ENCODE data around the gene ZNF576. TPM values are rescaled to one million over a fixed set of nuclear protein-coding genes. Genes with fewer than 3 reads are reported as not detected.
"Not testable (repeated sequence)": the region's sequence is repeated elsewhere in the genome, so short reads cannot be mapped to it uniquely, and the experiment has no call there.

ZNF576 gene
- total and polyA plus RNA-seq, 2 donors (not counting 3 experiments of a cell fraction or from before 2014, with no cell fraction given), result 19.5 to 27.7 TPM

GRCh38 chr19:43599635-43600295 lies 3.4 kb downstream of the ZNF576 start:
- no peak for FAIRE-seq
- dilution Hi-C loops (cut with MboI; ENCODE audit: extremely low pct_ligation_motif_present, low sequenced_read_pairs), result no loop called here

GRCh38 chr19:43600326-43600725 lies 3.9 kb downstream of the ZNF576 start:
- H4K20me1 ChIP-seq (replicated peaks; ENCODE audit: control insufficient read depth, extremely low read depth, insufficient read depth, low read length); H3K9me3 ChIP-seq (replicated peaks; ENCODE audit: control insufficient read depth, insufficient read depth, low read length); H3K27ac ChIP-seq (ENCODE audit: insufficient read depth, low read depth, low read length); DNase-seq (ENCODE audit: low read depth, low spot score); H3K4me3 ChIP-seq (replicated peaks in 1 of 3; ENCODE audit: insufficient read depth in 1 of 3, low read depth in 1 of 3, low read length in 3 of 3); intact Hi-C loops (cut with micrococcal nuclease); H3K27me3 ChIP-seq (ENCODE audit: control insufficient read depth in 2 of 2, insufficient read depth in 2 of 2, low read length in 2 of 2); POLR2A ChIA-PET; H2AFZ ChIP-seq (ENCODE audit: low read depth, low read length); FAIRE-seq; BruUV-seq (replicated peaks); H3K9ac ChIP-seq (replicated peaks; ENCODE audit: extremely low read depth, insufficient read depth, low read length); dilution Hi-C loops (cut with MboI; ENCODE audit: extremely low pct_ligation_motif_present, low sequenced_read_pairs); H3K9me1 ChIP-seq (replicated peaks; ENCODE audit: control insufficient read depth, extremely low read depth, insufficient read depth, low read length); H3K4me2 ChIP-seq (ENCODE audit: insufficient read depth, low read length); H3K36me3 ChIP-seq (ENCODE audit: control insufficient read depth in 2 of 2, extremely low read depth in 1 of 2, insufficient read depth in 2 of 2, low read length in 2 of 2): not testable (repeated sequence)
- CTCF ChIA-PET, result interaction anchor here (1.2 to 1.7 kb wide), 3 partner anchors 62 to 209 kb away, joined by 3 to 5 read pairs (median 4); no protein-coding TSS in a partner anchor
- H3K79me2 ChIP-seq (ENCODE audit: control insufficient read depth, insufficient read depth, low read length), result peaks cover 22% of the 10 kb centered on the region
- peaks cover 19% of the 10 kb centered on the region for H3K4me1 ChIP-seq (ENCODE audit: control insufficient read depth, extremely low read depth, insufficient read depth, low read length)

More at GRCh38 chr19:43599635-43600295, 3.4 kb downstream of the ZNF576 start:
- Histone ChIP-seq H3K9ac (replicated peaks; ENCODE audit: extremely low read depth, insufficient read depth, low read length) (no peak overlapping the region), H3K9me1 (replicated peaks; ENCODE audit: control insufficient read depth, extremely low read depth, insufficient read depth, low read length) (no peaks in the 10 kb centered on the region), H3K4me1 (ENCODE audit: control insufficient read depth, extremely low read depth, insufficient read depth, low read length) (peaks cover 19% of the 10 kb centered on the region), H3K4me3 (replicated peaks in 1 of 3; ENCODE audit: insufficient read depth in 1 of 3, low read depth in 1 of 3, low read length in 3 of 3) (no peak overlapping the region), H3K9me3 (replicated peaks; ENCODE audit: control insufficient read depth, insufficient read depth, low read length) (no peaks in the 10 kb centered on the region), H2AFZ (ENCODE audit: low read depth, low read length) (no peak overlapping the region), H3K79me2 (ENCODE audit: control insufficient read depth, insufficient read depth, low read length) (peaks cover 27% of the 10 kb centered on the region), H3K27ac (ENCODE audit: insufficient read depth, low read depth, low read length) (no peak overlapping the region), H3K27me3 (ENCODE audit: control insufficient read depth in 2 of 2, insufficient read depth in 2 of 2, low read length in 2 of 2) (no peaks in the 10 kb centered on the region), H3K36me3 (ENCODE audit: control insufficient read depth in 2 of 2, extremely low read depth in 1 of 2, insufficient read depth in 2 of 2, low read length in 2 of 2) (peaks cover 4 to 10% of the 10 kb centered on the region in 2 experiments), H3K4me2 (ENCODE audit: insufficient read depth, low read length) (no peak overlapping the region), H4K20me1 (replicated peaks; ENCODE audit: control insufficient read depth, extremely low read depth, insufficient read depth, low read length) (no peaks in the 10 kb centered on the region)
- CTCF ChIA-PET, result interaction anchor here (1.2 to 1.7 kb wide), 3 partner anchors 62 to 210 kb away, joined by 3 to 5 read pairs (median 4); no protein-coding TSS in a partner anchor
- DNase-seq (ENCODE audit: low read depth, low spot score), result no peak
- intact Hi-C loops (cut with micrococcal nuclease), result no loop called here
- TF ChIP-seq MAX (IDR thresholded peaks at IDR 0.05; ENCODE audit: insufficient read depth, insufficient read length) (no peak), FOS (IDR thresholded peaks at IDR 0.05; ENCODE audit: borderline replicate concordance, insufficient read depth, low read length) (no peak), POLR2AphosphoS5 (IDR thresholded peaks at IDR 0.05; ENCODE audit: insufficient read depth, low read depth, low read length) (no peak), JUN (IDR thresholded peaks at IDR 0.05; ENCODE audit: borderline replicate concordance, insufficient read depth, insufficient read length, low read depth) (no peak), MYC (IDR thresholded peaks at IDR 0.05; ENCODE audit: low read depth, low read length) (no peak), CTCF (IDR thresholded peaks at IDR 0.05; ENCODE audit: extremely low read depth in 1 of 2, insufficient read depth in 1 of 2, low read depth in 1 of 2, low read length in 2 of 2) (no peak), EZH2 (IDR thresholded peaks at IDR 0.05; ENCODE audit: borderline replicate concordance, low read depth, low read length, severe bottlenecking) (no peak), GATA2 (IDR thresholded peaks at IDR 0.05; ENCODE audit: insufficient read depth, insufficient read length, low read depth, low read length) (no peak), POLR2A (IDR thresholded peaks at IDR 0.05; ENCODE audit: low read depth, low read length) (no peak)
- POLR2A ChIA-PET, result no interaction called here
- no TSS peak for BruUV-seq (replicated peaks)

All from endothelial cell of umbilical vein (primary cell).